ENCODE data around the gene NR2C1. TPM values are rescaled to one million over a fixed set of nuclear protein-coding genes. Genes with fewer than 3 reads are reported as not detected.
A peak's percentile ranks its signal among the peaks of the same experiment; 100 is the strongest.
"Not testable (repeated sequence)": the region's sequence is repeated elsewhere in the genome, so short reads cannot be mapped to it uniquely, and the experiment has no call there.

The NR2C1 gene
- total RNA-seq, 2 experiments from 2014 or later: 36.0 to 41.6 TPM

DNA sequence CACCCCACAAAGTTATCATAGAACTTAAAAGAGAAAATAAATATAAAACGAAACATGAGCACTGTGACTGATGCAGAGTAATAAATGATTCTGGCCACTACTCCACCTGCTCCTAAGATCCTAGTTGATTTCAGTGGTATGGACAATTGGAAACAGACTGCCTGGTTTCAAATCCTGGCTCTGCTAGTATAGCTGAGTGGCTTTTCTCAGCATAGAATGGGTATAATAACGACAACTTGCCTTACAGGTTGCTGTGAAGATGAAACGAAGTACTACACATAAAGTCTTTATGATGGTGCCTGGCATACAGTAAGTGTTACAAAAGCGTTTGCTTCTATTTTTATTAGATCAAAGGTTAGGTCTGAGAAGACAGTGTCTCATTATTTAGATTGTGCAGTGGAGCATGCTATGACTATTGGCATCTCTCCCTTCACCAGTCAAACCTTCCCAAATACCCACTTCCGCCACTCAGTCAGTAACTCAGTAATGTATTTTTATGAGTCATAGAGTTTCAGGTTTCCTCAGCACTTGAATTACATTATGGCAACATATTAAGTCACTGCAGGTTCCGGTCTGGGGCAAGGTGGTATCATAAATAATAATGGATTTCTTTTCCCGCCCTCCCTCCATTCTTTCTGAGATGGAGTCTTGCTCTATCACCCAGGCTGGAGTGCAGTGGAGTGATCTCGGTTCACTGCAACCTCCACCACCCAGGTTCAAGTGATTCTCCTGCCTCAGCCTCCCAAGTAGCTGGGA is 29.7 kb upstream of the NR2C1 start:
- Mint-ChIP-seq H3K4me3 (peak overlapping the region; percentile 12), H3K27ac (peak overlapping the region; percentile 80), H3K4me1 (peaks cover 23% of the 10 kb centered on the region), H3K27me3 (peaks cover 4% of the 10 kb centered on the region), H3K36me3 (ENCODE audit: low read depth) (no peaks in the 10 kb centered on the region), H3K9me3 (no peaks in the 10 kb centered on the region)
- DNase-seq: peak; percentile 65
- ChIA-PET POLR2A (interaction anchor here (0.9 to 2.6 kb wide), 3 partner anchors 30 to 114 kb away, joined by 3 to 10 read pairs (median 4); partner anchors contain the start of genes FGD6, NDUFA12, NR2C1 and VEZT), CTCF (no interaction called here)

DNA sequence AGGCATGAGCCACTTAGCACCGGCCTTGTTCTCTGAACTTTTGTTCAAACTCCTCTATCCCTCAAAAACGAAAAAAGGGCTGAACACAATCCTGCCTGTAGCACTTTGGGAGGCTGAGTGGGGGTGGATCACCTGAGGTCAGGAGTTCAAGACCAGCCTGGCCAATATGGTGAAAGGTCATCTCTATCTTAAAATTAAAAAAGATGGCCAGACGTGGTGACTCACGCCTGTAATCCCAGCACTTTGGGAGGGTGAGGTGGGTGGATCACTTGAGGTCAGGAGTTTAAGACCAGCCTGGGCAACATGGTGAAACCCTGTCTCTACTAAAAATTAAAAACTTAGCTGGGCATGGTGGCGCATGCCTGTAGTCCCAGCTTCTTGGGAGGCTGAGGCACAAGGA is 28.5 kb upstream of the NR2C1 start:
- not testable (repeated sequence) for H3K27me3 Mint-ChIP-seq

DNA sequence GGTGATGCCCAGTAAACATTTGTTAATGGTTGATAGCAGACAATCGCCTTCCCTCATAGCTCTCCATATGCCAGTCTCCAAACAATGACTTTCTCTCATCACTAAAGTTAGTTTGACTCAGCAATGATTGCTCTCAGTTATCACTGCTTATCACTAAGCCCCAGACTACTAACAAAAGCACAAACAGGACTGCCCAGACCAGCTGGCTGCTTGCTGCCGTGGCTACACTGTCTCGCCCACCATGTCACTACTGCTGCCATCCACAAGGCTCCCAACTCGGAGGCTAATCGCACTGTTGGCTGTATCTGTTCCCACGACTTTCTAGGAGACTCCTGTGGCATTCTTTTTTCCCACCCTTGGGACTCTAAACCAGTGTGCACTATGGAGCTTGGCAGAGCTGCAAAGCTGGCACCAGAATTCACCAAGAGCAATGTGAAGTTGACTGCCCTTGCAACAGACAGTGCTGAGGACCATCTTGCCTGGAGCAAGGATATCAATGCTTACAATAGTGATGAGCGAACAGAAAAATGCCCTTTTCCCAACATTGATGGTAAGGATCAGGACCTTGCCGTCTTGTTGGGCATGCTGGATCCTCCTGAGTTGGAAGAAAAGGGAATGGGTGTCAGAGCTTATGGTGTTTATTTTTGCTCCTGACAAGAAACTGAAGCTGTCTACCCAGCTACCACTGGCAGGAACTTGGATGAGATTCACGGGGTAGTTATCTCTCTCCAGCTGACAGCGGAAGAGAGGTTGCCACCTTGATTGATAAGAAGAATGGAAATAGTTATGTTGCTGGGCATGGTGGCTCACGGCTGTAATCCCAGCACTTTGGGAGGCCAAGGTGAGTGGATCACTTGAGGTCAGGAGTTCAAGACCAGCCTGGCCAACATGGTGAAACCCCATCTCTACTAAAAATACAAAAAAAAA is 27.1 kb upstream of the NR2C1 start:
- Mint-ChIP-seq H3K36me3 (ENCODE audit: low read depth) (no peaks in the 10 kb centered on the region), H3K4me1 (peaks cover 22% of the 10 kb centered on the region), H3K9me3 (no peaks in the 10 kb centered on the region), H3K4me3 (no peak overlapping the region), H3K27me3 (peaks cover 5% of the 10 kb centered on the region), H3K27ac (no peak overlapping the region)
- ChIA-PET CTCF (interaction anchor here (0.7 to 1.3 kb wide), 4 partner anchors 16 to 1144 kb away, joined by 3 to 4 read pairs (median 4); partner anchors contain the start of gene NR2C1), POLR2A (no interaction called here)
- no peak for DNase-seq

More for the DNA sequence above, 28.5 kb upstream of the NR2C1 start:
- ChIA-PET CTCF (interaction anchor here (0.6 kb wide), 1 partner anchor 430 kb away, joined by 3 read pairs; no protein-coding TSS in a partner anchor), POLR2A (interaction anchor here (0.9 to 2.6 kb wide), 3 partner anchors 29 to 116 kb away, joined by 3 to 10 read pairs (median 4); partner anchors contain the start of genes FGD6, NDUFA12, NR2C1 and VEZT)
- H3K9me3 Mint-ChIP-seq; H3K36me3 Mint-ChIP-seq (ENCODE audit: low read depth); DNase-seq; H3K27ac Mint-ChIP-seq; H3K4me3 Mint-ChIP-seq: not testable (repeated sequence)
- peaks cover 23% of the 10 kb centered on the region for H3K4me1 Mint-ChIP-seq

DNA sequence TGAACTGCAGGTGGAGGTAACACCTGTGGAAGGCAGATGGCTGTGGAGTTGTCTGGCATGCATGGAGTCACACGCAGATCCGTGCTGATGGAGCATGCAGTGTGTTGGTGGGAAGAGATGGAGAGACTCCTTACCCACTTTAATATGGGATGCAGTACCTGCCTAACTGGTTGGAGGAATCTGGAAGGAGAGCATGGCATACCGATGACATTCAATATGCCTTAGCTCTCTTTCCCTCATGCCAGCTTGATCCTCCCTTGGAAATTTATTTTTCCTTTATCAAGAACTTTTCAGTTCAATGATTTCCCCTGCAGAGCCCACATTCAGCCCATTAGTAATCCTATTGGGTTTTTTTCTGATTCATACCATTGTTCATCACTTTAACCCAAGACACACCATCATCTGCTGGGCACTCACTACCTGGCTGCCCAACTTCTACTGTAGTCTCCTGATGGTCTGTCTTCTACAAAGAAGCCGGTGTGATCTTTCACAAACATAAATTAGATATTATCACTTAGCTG is 25.9 kb upstream of the NR2C1 start:
- DNase-seq: no peak
- peaks cover 5% of the 10 kb centered on the region for H3K27me3 Mint-ChIP-seq
- no peaks in the 10 kb centered on the region for H3K36me3 Mint-ChIP-seq (ENCODE audit: low read depth)
- peaks cover 18% of the 10 kb centered on the region for H3K4me1 Mint-ChIP-seq
- H3K4me3 Mint-ChIP-seq: no peak overlapping the region
- no peaks in the 10 kb centered on the region for H3K9me3 Mint-ChIP-seq
- H3K27ac Mint-ChIP-seq: no peak overlapping the region
- POLR2A ChIA-PET: no interaction called here
- CTCF ChIA-PET: no interaction called here

DNA sequence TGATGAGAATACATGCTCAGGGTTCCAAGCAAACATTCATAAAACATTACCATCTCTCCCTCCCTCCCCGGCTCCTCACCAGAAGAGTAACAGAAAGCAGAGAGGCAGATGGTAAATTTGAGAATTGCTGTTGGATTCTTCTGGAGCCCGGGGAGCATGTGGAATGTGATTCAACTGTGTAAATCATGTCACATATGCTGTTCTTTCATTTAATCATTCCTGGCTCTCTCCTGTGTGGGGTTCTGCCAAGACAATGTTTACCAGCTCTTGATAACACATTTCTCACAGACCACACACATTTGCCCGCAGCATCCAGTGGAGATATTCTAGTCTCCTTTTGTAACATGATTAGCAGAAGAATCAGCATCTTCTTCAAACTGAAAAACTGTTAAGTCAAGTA is 23.4 kb upstream of the NR2C1 start:
- Mint-ChIP-seq H3K4me1 (no peaks in the 10 kb centered on the region), H3K27ac (no peak overlapping the region), H3K9me3 (no peaks in the 10 kb centered on the region), H3K27me3 (peaks cover 5% of the 10 kb centered on the region), H3K36me3 (ENCODE audit: low read depth) (no peaks in the 10 kb centered on the region), H3K4me3 (no peak overlapping the region)
- DNase-seq: no peak
- ChIA-PET CTCF (no interaction called here), POLR2A (no interaction called here)

DNA sequence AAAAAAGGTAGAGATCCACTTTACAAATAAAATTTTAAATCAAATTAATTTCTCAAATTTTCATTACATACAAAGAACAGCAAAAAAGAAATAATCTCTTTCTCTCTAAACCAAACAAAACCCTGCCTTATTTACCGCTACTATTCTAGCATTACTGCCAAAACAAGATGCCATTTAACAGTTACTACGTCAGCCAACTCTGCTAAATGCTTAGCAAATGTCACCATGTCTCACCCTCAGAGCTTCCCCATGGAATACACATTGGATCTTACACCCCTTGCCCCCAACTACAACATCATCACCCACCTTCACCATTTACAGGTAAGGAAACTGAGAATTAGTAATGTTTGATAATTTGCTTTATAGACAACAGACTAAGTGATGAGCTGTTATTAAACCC is 23.0 kb upstream of the NR2C1 start:
- Mint-ChIP-seq H3K36me3 (ENCODE audit: low read depth) (no peaks in the 10 kb centered on the region), H3K27me3 (peaks cover 5% of the 10 kb centered on the region), H3K4me3 (no peak overlapping the region), H3K9me3 (no peaks in the 10 kb centered on the region), H3K4me1 (no peaks in the 10 kb centered on the region), H3K27ac (no peak overlapping the region)
- CTCF ChIA-PET: no interaction called here
- POLR2A ChIA-PET: no interaction called here
- no peak for DNase-seq

DNA sequence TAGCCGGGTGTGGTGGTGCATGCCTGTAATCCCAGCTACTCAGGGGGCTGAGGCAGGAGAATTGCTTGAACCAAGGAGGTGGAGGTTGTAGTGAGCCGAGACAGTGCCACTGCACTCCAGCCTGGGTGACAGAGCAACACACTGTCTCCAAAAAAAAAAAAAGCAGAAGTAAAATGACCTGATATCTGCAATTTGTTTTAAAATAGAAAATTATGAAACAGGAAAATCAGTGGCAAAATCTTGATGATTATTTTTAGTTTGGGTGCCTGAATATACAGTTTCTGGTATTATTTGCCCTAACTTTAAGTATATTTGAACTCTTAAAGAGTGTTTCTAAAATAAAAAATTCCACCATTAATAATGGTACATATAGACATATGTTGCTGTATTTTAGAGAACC is 22.4 kb upstream of the NR2C1 start:
- H3K36me3 Mint-ChIP-seq (ENCODE audit: low read depth); H3K27ac Mint-ChIP-seq; DNase-seq; H3K4me3 Mint-ChIP-seq; POLR2A ChIA-PET; CTCF ChIA-PET; H3K9me3 Mint-ChIP-seq; H3K27me3 Mint-ChIP-seq; H3K4me1 Mint-ChIP-seq: not testable (repeated sequence)

DNA sequence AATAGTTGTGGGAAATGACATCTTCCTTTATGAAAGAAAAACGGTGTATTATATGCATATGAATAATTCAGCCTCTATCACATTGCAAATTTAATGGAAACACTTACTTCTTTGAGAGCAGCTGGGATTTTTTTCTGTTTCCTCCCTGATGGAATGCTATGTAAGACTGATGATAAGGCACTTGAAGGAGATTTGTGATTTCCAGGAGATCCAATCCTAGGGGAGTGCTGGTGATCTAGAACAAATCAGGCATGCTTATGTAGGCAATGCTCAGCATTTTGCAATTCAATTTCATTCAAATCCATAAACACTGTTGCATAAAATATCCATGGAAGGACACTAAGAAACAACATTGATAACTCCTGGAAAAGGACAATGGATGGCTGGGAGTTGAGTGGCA is 16.0 kb upstream of the NR2C1 start:
- H3K4me1 Mint-ChIP-seq: peaks cover 2% of the 10 kb centered on the region
- POLR2A ChIA-PET: no interaction called here
- H3K27me3 Mint-ChIP-seq: peaks cover 3% of the 10 kb centered on the region
- H3K27ac Mint-ChIP-seq: no peak overlapping the region
- H3K4me3 Mint-ChIP-seq: no peak overlapping the region
- no peak for DNase-seq
- CTCF ChIA-PET: no interaction called here
- H3K36me3 Mint-ChIP-seq (ENCODE audit: low read depth): no peaks in the 10 kb centered on the region
- H3K9me3 Mint-ChIP-seq: no peaks in the 10 kb centered on the region

DNA sequence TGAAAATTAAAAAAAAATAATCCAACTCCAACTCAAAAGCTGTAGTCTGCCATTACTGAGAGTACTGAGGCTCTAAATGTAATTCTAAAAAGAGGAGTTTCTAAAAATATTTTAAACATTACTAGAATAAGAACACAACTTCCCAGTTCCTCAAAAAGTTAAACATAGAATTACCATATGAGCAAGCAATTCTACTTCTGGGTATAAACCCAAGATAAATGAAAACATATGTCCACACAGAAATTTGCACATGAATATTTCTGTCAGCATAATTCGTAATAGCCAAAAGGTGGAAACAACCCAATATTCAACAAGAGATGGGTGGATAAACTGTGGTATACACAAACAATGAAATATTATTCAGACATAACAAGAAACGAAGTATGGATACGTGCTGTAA is 15.0 kb upstream of the NR2C1 start:
- ChIA-PET CTCF (no interaction called here), POLR2A (no interaction called here)
- Mint-ChIP-seq H3K27me3 (peaks cover 11% of the 10 kb centered on the region), H3K4me3 (no peak overlapping the region), H3K9me3 (no peaks in the 10 kb centered on the region), H3K4me1 (peaks cover 2% of the 10 kb centered on the region), H3K36me3 (ENCODE audit: low read depth) (no peaks in the 10 kb centered on the region), H3K27ac (no peak overlapping the region)
- DNase-seq: no peak

DNA sequence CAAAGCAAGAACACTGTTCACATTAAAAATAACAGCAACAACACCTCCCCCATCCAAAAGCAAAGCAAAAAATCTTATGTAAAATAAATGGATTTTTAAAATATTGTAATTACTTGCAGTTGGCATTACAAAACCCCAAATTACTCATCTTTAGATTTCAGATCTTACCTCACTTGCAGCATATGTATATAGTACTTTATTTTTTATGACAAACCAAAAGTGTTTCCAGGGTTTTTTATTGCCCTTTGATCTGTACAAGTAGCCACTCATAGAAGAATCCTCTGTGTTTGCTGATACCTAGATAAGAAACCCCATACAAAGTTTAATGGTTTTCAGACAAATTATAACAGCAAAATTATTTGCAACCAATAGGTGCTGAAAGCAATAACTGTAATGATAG is 12.2 kb upstream of the NR2C1 start:
- Mint-ChIP-seq H3K27me3 (peaks cover 11% of the 10 kb centered on the region), H3K27ac (no peak overlapping the region), H3K4me3 (no peak overlapping the region), H3K36me3 (ENCODE audit: low read depth) (no peaks in the 10 kb centered on the region), H3K4me1 (peaks cover 2% of the 10 kb centered on the region), H3K9me3 (no peaks in the 10 kb centered on the region)
- ChIA-PET CTCF (interaction anchor here (1.2 to 3.5 kb wide), 3 partner anchors 12 to 22 kb away, joined by 3 to 26 read pairs (median 4); partner anchors contain the start of gene NR2C1), POLR2A (no interaction called here)
- DNase-seq: no peak

DNA sequence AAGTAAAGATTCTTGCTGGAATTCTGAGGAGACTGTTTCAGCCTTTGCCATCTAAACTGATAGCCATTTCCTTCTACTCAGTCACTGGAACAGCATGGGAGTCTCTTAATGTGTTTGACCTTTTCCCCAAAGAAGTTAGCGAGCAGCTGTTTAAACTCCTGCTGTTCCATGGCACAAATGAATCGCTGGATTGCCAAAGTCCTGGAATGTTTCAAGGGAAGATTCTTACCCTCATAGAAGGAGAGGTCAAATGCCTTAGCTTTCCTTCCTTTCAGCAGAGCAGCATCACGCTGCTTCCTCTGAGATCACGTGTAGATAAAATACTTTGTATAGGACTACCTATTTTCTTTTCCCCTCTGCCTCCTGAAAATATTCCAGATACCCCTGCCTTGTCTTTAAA is 10.5 kb upstream of the NR2C1 start:
- ChIA-PET CTCF (interaction anchor here (3.5 kb wide), 1 partner anchor 10 kb away, joined by 26 read pairs; the partner anchor contains the start of gene NR2C1), POLR2A (interaction anchor here (1.1 to 1.5 kb wide), 2 partner anchors 11 to 81 kb away, joined by 3 to 4 read pairs; partner anchors contain the start of genes NDUFA12 and NR2C1)
- Mint-ChIP-seq H3K27ac (no peak overlapping the region), H3K27me3 (peaks cover 7% of the 10 kb centered on the region), H3K9me3 (no peaks in the 10 kb centered on the region), H3K4me1 (peaks cover 2% of the 10 kb centered on the region), H3K36me3 (ENCODE audit: low read depth) (no peaks in the 10 kb centered on the region), H3K4me3 (no peak overlapping the region)
- DNase-seq: no peak

DNA sequence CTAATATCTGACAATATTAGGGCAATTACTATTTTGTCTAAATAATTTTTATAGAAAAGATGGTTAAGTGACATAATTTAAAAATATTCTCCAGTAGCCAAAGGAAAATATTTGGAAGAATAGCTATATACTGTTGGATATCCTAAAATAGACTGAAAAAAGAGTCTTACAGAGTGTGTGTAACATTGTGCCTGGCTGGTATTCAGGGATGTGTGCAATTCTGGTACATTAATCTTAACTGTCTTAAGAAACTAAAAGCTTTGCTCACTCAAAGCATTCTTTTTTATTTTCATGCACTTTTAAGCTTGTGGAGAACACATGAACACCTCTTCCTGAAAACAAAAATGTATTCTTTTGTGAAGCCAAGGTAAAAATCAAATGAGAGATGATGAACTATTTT is 10.1 kb upstream of the NR2C1 start:
- POLR2A ChIA-PET: interaction anchor here (1.1 to 1.5 kb wide), 2 partner anchors 10 to 80 kb away, joined by 3 to 4 read pairs; partner anchors contain the start of genes NDUFA12 and NR2C1
- Mint-ChIP-seq H3K9me3 (no peaks in the 10 kb centered on the region), H3K27ac (no peak overlapping the region), H3K36me3 (ENCODE audit: low read depth) (no peaks in the 10 kb centered on the region), H3K27me3 (peaks cover 8% of the 10 kb centered on the region), H3K4me1 (peaks cover 2% of the 10 kb centered on the region), H3K4me3 (no peak overlapping the region)
- DNase-seq: no peak
- CTCF ChIA-PET: interaction anchor here (3.5 kb wide), 1 partner anchor 10 kb away, joined by 26 read pairs; the partner anchor contains the start of gene NR2C1

DNA sequence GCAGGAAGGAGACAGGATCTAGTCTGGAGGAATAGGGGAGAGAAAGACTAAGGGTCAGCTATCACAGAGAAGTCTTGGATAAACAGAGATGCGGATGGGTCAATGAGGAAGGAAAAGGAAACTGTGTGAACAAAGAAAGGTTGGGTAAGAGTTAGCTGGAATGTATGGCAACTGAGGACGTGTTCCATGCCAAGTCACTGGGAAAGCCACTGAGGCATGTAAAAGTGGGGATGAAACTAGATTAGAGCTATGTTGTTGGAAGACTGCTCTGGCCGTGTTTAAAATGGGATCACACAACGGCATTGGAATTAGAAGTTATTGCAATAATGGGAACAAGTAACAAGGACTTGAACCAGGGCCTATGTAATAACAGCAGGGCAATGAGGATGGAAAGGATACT is 3.9 kb upstream of the NR2C1 start:
- no peak overlapping the region for H3K27ac Mint-ChIP-seq
- ChIA-PET CTCF (no interaction called here), POLR2A (no interaction called here)
- DNase-seq: no peak
- no peak overlapping the region for H3K4me3 Mint-ChIP-seq
- H3K27me3 Mint-ChIP-seq: peaks cover 2% of the 10 kb centered on the region
- no peaks in the 10 kb centered on the region for H3K9me3 Mint-ChIP-seq
- peaks cover 6% of the 10 kb centered on the region for H3K4me1 Mint-ChIP-seq
- H3K36me3 Mint-ChIP-seq (ENCODE audit: low read depth): peaks cover 6% of the 10 kb centered on the region
